ENCODE data around the gene CAMK1G.

GRCh38 chr1:209659909-209660308, 76.4 kb downstream of the CAMK1G start:
- TF ChIP-seq CTCF (IDR thresholded peaks at IDR 0.05; ENCODE audit: insufficient read depth, low read length, poor library complexity, severe bottlenecking) (no peak), EZH2phosphoT487 (conservative IDR thresholded peaks at IDR 0.05; ENCODE audit: low read length) (no peak)
